Measurements from ENCODE around the gene TBL1XR1.
A peak's percentile ranks its signal among the peaks of the same experiment; 100 is the strongest.

Gene TBL1XR1

DNA sequence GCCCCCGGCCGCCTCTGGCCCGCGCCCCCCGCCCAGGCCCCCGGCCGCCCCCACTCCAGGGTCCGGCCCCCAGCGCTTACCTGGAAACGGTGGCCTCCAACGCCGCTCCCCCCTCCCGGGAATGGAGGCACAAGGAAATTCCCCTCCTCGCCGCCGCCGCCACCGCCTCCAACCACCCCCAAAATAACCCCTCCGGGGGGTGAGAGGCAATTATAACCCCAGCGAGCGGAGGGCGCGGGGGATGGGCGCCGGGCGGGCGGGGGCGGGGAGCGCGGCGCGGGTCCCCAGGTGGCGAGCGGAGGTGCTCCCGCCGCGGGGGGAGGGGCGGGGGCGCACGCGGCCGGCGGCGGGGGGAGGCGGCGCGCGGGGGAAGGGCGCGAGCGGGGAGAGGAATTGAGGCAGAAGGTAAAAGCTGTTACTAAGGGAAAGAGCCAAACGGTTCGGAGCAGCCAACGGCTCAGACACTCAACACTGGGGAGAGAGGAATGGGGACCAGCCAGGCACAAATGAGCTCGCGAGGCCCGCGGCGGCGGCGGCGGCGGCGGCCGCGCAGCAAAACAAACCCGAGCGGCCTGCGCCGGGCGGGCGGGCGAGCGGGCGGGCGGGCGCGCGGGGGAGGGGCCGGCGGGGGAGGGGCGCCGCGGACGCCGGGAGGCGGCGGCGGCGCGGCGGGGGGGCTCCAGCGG is at the start of gene TBL1XR1:
TSS of gene TBL1XR1 (minus strand) at position 442 of the 686 bp plus-strand sequence. CDS start 132,505 bp downstream, outside the sequence.
- DNase-seq (ENCODE audit: low spot score) = peak; percentile 96
- TF ChIP-seq, protein P1, sequence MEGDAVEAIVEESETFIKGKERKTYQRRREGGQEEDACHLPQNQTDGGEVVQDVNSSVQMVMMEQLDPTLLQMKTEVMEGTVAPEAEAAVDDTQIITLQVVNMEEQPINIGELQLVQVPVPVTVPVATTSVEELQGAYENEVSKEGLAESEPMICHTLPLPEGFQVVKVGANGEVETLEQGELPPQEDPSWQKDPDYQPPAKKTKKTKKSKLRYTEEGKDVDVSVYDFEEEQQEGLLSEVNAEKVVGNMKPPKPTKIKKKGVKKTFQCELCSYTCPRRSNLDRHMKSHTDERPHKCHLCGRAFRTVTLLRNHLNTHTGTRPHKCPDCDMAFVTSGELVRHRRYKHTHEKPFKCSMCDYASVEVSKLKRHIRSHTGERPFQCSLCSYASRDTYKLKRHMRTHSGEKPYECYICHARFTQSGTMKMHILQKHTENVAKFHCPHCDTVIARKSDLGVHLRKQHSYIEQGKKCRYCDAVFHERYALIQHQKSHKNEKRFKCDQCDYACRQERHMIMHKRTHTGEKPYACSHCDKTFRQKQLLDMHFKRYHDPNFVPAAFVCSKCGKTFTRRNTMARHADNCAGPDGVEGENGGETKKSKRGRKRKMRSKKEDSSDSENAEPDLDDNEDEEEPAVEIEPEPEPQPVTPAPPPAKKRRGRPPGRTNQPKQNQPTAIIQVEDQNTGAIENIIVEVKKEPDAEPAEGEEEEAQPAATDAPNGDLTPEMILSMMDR (IDR thresholded peaks at IDR 0.05; ENCODE audit: extremely low read depth, missing control alignments) = no peak

DNA sequence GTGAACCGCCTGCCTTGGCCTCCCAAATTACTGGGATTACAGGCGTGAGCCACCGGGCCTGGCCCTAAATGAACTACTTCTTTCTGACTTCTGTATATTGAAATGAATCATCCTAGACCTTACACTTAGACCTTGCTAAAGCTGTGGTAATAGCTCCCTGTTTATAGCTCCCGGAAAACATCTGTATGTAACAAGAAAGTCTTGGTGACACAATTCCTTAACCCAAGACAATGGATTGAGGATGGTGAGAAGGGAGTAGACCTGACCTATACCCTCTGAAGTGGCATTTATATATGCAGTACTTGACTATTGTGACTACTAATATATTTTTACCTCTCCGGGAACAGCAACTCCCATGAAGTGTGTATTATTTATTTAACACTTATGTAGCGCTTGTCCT is 48.0 kb upstream of the TBL1XR1 start:
- TF ChIP-seq, protein P1 (IDR thresholded peaks at IDR 0.05; ENCODE audit: extremely low read depth, missing control alignments) = no peak
- no peak for DNase-seq (ENCODE audit: low spot score)

DNA sequence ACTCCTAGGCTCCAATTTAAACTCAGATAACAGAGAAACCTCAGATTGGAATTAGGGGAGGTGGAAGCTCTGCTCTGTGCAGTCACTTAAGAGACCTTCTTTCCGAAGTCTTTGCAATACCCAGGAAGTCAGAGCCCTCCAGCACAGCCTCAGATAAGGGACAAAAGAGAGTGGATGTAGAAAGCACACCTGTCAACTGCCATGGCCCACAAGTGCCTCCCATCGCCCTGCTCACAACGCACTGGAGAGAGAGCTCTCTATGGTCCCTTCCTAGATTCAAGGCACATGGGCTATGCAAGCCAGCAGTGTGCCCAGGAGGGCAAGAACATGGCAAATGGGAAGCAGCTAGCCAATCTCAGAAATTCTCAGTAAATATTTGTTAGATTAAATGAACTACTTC is 47.3 kb upstream of the TBL1XR1 start:
- TF ChIP-seq, protein P1 (IDR thresholded peaks at IDR 0.05; ENCODE audit: extremely low read depth, missing control alignments) = no peak
- no peak for DNase-seq (ENCODE audit: low spot score)

DNA sequence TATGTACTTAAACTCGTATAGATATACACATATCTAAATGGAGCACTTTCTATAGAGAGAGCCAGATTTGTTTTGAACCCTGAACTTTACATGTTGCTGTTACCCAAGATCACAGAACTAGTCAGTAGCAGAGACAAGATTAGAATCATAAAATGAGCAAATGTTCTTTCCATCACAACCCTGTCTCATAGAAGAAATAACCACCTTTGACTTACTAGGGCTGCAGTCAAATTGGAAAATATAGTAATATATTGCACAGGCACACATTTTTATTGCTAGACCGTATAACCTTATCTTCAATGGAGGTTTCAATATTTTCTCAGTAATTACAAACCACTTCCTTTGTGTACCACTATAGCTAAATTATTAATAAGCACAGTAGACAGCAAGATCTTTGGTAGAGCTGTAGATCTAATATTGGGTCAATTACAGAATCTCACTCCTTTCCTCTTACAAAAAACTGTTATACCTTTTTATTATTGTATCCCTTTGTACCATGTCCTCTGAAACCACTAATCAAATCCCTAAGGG is 41.5 kb upstream of the TBL1XR1 start:
- TF ChIP-seq, protein P1 (IDR thresholded peaks at IDR 0.05; ENCODE audit: extremely low read depth, missing control alignments) = no peak
- DNase-seq (ENCODE audit: low spot score) = no peak

DNA sequence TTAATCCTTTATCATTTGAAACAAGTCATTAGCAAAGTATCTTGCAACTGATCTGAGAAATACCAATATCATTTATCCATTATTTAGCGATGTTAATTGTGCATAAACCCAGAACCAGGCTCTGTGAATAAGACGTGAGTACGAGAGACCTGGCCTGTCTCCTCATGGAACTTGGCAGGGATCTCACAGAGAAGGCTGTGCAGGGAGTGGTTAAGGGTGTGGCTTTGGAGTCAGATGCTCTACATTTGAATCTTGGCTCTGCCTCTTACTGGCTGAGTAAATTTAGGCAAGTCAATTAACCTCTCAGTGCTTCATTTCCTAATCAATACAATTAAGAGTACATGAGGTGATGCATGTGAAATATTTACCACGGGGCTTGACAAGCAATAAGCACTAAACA is 39.9 kb upstream of the TBL1XR1 start:
- no peak for DNase-seq (ENCODE audit: low spot score)
- TF ChIP-seq, protein P1 (IDR thresholded peaks at IDR 0.05; ENCODE audit: extremely low read depth, missing control alignments) = no peak

DNA sequence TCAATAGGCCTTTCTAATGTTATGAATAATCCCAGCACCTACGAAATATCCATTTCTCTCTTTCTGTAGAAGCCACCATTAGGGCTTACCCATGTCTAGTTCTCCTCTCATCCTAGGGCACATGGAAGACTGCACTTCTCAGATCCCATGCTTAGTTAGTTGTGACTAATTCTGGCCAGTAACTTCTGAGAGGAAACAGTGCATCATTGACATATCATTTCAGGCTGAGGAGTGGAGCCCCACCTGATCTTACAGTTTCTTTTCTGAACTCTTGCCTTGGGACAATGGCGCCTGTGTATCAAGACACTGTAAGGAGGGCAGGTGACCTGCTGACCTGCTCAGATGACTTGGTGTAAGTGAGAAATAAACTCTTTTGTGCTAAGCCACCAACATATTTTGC is 39.4 kb upstream of the TBL1XR1 start:
- no peak for DNase-seq (ENCODE audit: low spot score)
- TF ChIP-seq, protein P1 (IDR thresholded peaks at IDR 0.05; ENCODE audit: extremely low read depth, missing control alignments) = no peak

DNA sequence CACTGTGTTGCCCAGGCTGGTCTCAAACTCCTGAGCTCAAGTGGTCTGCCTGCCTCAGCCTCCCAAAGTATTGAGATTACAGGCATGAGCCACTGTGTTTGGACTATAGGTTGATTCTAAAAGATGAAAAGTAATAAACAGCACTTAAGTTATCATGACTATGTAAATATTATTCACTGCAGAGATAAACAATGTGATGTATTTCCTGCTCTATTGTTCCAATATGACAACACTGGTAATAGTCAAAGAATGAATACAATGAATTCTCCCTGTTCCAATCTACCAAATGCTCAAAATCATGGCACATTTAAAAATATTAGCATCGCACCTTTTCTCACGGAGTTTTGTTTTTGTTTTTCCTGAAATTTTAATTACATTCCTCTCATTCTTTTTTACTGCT is 36.8 kb upstream of the TBL1XR1 start:
- no peak for DNase-seq (ENCODE audit: low spot score)
- TF ChIP-seq, protein P1 (IDR thresholded peaks at IDR 0.05; ENCODE audit: extremely low read depth, missing control alignments) = no peak
